Measurements from ENCODE around the gene SMG9.

The SMG9 gene

DNA sequence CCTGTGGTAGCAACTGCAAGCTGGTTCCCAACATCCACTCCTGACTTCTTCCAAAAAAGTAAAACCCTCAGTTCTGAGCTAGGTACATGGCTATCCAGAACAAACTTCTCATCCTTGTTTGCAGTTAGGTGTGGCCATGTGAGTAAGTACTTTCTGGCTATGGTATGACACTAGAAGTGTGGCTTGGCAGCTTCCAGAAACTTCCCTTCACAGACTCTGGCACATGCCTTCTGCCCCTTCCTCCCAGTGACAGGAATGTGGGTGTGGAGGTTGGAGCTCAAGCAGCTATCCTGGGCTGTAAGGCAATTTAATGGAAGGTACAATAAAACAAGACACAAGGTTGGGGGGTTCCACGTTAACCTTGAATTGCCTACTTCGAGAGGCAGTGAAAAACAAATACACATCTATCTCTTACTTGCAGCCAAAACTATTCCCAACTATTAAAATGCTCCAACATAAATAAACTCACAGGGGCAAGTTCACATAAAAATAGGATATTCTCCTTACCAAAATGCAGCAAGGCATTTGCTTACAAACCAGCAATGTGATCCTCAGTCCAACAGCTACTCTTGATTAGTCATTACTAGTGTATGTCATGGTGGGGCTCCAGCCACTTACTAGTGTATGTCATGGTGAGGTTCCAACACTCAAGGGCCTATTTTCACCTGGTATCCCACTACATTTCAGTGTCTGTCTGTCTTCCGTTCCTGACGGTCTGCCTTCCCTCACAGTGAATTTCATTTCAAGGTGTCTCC is 3.1 kb downstream of the SMG9 start:
- DNase-seq: no peak

DNA sequence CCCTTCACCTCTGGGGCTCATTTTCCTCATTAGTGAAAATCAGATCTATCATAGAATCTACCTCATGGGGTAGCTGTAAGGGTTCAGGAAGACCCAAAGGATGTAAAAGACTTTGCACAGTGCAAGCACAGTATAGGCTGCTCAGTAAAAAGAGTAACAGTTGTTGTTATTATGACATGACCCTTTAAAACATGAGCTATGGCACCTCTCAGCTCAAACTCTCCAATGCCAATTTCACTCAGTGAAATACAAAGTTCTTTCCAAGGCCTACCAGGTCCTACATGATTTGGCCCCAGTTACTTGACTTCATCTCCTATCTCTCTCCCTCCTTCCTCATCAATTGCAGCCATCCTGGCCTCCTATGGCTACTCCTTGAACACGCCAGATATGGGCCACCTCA is 4.9 kb downstream of the SMG9 start:
- no peak for DNase-seq

DNA sequence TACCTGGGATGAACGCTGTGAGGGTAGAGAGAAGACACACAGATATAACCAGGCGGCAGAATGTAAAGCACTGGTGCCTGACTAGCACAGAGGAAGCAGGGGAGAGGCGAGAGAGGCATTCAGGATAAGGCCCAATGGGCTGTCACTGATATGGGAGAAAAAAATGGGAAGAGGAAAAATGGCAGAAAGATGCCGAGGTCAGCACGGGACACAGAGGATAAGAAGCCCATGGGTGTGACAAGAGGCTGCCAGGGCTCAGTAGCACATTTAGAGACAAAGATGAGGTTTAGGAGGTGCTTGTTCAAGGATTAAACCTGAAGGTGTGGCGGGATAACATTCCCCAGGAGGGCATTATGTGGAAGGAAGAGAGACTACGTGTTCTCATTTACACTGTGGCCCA is 5.6 kb downstream of the SMG9 start:
- no peak for DNase-seq

DNA sequence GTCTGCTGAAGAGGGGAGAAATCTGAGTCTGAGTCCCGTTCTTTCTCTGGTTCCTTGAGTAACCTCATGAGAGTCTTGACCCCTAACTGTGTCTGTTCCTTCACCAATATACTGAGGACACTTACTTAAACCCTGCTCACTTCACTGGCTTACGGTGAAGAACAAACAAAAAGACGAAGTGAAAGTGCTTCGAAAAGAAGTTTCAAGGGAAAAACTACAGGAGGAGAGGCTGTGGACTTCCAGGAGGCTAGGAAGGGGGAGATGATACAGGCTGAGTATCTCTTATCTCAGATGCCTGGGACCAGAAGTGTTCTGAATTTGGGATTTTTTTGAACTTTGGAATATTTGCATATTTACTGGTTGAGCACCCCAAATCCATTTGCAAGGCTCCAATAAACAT is 6.1 kb downstream of the SMG9 start:
- DNase-seq: no peak

DNA sequence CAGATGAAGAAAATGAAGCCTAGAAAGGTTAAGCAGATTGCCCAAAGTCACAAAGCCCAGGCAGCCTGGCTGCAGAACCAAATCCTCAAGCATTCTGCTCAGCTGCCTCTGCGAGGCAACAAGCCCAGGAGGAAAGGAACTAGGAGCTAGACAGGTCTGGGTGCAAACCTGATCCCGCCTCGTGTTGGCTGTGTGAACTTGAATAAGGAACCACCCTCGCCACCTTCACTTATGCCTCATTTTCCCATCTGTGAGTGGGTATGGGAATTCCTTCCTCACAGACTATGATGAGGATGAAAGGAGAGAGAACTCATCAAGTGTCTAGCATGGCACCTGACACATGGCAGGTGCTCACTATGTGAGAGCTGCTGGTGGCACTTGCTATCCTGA is 6.6 kb downstream of the SMG9 start:
- no peak for DNase-seq

DNA sequence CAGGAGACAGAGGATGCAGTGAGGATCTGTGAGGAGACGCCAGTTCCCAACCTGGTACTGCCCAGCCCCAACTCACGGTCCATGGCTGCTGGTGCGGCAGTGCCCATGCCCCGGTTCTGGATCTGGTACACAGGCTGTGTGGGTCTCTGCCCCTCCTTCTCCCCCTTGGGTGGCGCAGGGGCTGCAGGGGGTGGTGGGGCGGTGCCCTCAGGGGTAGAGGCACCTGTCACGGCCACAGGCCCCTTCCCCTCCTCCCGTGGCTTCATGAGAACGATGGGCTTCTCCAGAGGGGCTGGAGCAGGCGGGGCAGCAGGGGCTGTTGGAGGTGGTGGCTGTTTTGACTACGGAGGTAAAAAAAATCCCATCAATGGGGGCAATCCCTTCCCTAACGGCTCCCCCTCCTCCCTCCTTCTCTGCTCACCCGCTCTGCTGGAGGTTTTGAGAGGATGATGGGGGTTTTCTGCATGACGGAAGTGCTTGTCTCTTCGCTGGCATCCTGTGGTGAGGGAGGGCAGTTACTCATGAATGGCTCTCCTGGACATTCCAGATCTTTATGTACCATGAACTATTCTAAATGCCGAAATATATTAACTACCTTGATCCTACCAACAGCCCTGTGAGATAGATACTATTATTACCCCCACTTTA is 7.1 kb downstream of the SMG9 start:
- DNase-seq: no peak

DNA sequence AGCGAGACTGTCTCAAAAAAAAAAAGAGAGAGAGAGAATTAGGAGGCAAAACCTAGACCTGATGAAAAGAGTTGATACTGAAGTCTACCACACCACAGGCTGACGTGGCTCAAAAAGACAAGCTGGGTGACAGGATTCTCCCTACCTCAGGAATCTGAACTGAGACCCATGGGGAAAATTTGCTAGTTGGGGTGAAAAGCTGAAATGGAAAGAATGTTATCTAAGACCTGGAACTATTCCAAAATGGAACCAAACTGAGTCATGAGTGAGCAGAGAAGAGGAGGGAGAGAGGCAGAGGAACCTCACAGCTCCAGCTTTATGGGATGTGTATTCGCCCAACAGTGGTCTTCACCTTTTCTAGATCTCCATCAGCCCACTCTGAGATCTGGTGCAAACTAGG is 11.7 kb downstream of the SMG9 start:
- no peak for DNase-seq

DNA sequence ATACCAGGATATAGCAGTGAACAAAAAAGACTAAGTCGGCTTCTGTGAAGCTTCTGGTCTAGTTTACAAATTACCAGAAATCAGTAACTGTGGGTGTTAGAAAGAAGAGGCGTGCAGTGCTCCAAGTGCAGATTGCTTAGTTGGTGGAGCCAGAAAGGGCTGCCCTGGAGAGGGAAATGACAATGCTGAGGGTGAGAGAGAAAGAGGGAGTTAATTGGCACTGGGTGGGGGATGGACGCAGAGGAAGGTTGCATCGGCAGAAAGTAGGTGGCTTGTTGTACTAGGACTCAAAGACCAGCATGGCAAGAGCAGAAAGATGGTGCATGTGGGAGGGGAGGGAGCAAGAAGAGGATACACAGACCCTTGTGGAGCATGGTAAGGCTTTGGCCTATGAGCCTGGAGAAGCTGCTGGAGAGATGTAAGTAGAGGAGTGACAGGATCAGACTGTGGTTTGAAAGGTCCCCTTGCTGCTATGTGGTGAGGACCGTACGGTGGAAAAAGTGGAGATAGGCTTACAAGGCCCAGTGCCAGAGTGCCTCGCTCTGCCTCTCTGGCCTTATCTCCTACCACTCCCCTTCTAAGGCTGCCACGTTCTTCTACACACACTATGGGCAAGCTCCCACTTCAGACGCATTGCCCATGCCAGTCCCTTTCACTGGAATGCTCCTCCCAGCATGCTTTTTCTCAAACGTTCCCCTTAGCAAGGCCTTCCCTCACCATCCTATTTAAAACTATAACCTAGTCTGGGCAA is 13.5 kb downstream of the SMG9 start:
- DNase-seq: no peak

DNA sequence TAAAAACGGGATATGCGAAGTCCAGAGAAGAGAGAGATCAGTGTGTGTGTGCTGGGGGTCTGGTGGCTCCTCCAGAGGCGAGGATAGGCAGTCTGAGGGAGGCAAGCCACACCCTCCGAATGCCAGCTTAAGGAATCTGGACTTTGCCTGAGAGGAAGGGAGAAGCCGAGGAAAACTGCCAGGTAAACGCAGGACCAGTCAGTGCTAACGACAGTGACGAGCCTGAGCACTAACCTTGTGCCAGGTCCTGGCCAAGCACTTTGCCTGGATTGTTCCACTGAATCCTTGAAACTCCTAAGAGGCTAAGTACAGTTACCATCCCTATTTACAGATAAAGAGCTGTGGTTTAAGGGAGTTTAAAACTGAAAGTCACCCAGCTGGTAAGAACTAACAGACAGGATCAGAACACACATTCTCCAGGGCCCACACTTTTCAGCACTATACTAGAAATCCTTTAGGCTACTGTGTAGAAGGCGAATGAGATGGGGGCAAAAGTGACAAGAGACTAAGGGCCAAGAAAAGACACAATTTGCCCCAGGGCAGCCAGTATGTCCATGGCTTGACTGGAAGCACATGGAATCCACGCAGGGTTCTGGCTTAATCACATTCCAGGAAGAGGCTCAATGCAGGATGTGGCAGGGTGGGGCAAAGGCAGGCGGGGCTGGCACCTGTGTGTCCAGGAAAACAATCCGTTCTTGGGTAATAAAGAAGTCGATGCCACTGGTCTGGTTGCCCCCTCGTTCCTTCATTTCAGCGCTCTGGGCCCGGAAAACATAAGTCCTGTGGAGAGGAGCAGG is 15.1 kb downstream of the SMG9 start:
- DNase-seq: no peak

DNA sequence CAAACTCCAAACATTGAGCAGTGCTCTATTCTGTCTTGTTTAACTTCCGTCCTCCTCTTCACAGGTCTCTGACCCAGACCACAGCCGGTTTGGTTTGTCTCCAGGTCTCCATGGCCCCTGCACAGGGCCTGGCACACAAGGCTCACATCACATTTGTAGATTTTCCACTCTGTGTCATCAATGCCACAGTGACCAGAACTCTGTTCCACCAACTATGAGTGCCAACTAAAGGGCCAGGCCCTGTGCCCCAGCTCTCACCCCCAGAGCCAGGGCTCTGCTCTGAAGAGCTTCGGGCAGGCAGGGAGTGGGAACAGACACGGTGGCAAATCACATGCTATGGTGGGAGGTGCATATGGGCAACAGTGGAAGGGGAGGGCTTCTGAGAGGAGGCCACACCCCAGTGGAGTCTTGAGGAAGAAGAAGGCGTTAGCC is 16.0 kb downstream of the SMG9 start:
- DNase-seq: no peak

DNA sequence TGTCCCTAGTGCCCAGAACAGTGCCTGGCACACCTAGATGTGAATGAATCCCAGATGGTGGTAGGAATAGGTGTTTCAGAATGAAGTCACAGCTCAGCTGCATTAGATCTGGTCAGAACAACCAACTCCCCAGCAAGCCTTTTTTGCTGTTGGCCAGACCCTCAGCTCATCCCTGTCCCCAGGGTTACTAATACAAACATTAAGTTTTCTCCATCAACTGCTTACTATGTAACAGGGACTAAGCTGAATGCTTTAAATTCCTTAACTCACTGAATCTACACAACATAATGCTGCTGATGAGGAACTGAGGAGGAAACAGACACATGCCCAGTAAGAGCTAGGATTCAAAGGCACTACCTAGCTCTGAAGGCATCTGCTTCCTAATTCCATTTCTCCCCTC is 18.8 kb downstream of the SMG9 start:
- DNase-seq: no peak

DNA sequence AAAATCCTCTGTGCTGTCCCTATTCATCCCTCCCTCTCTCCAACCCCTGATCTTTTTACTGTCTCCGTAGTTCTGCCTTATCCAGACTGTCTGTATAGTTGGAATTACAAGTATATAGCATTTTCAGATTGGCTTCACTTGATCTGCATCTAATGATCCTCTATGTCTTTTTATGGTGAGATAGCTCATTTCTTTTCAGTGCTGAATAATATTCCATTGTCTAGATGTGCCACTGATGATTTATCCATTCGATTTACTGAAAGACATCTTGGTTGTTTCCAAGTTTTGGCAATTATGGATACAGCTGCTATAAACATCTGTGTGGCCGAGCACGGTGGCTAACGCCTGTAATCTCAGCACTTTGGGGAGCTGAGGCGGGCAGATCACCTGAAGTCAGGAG is 19.7 kb downstream of the SMG9 start:
- no peak for DNase-seq

DNA sequence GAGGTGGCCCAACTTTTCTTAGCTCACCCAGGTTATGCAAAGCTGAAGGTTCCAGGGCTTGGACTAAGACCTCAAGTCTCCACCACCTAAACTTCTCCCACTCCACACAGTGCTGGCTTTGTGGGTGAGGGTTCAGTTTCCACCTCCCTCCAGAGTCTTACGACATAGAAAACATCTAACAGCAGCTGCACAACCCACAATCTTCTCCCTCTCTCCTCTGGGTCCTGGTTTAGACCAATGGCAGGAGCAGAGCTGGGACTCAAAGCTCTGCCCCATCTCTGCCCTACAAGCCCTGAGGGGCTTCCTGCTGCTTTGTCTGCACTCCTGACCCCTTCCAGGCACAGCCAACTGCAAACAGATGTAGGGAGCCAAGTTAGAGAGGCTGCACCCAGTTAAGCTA is 22.9 kb downstream of the SMG9 start:
- no peak for DNase-seq

DNA sequence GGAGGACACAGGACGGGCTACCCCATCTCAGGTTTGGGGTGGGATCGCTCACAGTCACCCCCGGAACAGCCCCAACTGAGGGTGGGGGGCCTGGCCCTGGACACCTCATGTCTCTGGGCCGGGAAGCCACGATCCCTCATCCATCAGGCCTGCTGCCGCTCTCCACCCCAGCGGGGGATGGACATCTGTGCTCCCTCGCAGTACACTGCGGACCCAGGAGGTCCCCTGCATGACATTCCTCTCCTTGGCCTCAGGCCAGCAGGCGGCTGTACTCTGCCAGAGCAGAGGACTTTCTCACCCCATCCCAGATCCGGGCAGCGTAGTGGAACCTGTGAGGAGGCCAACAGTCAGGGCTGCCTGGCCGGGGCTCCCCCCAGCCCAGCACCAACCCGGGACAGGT is 23.4 kb downstream of the SMG9 start:
- DNase-seq: no peak

DNA sequence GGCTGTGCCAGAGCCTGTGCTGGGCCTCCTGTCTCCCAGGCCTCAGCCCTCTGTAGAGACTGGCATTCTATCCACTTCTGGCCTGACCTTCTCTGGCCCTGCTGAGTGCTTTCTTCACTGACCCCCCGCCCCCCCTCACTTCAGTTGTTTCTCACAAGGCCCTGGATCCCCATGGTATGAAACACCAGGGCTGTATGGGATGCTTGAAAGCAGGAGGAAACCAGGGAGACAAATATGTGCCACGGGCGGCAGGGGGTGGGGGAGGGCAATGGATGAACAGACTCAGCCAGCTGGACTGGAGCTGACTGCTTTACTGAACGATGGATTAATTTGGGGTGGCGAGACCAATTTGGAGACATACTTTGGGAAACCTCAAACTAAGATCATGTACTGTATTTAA is 24.8 kb downstream of the SMG9 start:
- no peak for DNase-seq

DNA sequence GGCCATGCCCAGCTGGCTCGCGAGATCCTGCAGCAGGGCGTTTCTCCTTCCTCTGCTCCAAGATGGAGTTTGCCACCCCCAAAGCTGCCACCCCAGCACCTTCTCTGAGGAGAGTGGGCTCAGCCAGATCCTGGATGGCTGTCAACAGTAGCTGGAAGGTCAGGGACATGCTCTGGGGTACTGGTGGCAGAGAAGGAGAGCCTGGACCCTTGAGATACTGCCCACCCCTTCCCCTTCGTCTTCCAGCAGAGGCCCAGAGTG is 27.2 kb downstream of the SMG9 start:
- no peak for DNase-seq

DNA sequence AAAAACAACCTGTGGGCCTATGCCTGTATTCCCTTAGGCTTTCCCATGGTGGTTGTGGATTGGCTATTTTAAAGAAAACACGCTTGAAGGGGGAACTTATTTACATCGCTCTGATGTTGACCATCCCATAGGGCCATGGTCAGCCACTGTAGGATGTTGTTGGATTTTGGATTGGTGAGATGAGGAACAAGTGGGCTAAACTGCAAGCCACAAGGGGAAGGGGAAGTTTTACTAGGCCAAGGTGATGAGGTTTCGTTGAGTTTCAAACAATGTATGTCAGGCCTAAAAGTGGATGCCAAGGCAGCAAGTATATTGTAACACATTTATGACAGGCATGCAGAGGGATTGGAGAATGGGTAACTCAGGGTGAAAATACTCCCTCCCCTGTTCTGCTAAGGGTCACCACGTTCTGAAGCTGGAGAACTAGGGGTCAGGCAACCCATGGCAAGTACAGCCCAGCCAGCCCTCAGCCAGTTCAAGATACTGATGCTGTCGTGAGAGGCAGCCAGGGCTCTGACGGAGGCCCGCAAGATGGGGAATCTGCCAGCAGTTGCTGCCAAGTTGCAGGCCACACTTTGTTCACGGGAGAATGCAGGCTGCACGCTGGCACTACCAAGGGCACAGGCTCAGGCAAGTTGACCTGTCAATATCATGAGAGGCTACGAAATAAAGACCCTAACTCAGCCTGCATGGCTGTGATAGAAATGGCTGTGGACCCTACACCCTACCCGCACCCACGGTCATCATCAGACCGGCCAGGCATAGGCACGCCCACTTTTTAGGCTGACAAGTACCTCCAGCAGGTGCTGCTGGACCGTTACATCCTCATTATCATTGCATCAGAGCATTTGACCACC is 27.8 kb downstream of the SMG9 start:
- DNase-seq: no peak

DNA sequence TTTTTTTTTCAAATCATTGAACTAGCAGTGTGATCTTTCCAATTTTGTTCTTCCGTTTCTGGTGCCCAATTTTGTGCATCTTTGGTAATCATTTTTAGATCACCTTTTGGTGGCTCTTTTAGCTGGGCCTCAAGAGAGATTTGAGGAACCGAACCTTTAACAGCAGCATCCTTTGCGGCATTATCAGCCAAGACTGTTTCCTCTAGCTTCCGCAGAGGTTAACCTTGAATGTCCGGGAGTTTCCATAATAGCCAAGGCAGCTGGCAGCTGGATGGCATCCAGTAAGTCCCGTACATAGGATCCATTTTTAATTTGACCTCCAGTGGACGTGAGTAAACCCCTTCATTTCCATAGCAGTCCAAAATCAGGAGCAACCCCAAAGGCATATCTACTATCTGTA is 29.3 kb downstream of the SMG9 start:
- DNase-seq: no peak

DNA sequence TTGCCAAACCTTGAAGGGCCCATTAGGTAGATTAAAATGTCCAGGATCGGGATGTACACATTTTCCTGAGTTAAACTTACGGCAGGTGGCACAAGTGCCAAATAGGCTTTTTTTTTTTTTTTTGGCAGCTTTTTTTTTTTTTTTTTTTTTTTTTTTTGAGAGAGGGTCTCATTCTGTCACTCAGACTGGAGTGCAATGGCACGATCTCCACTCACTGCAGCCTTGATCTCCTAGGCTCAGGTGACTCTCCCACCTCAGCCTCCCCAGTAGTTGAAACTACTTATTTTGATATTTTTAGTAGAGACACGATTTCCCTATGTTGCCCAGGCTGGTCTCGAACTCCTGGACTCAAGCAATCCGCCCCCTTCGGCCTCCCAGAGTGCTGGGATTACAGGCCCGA is 29.9 kb downstream of the SMG9 start:
- no peak for DNase-seq

DNA sequence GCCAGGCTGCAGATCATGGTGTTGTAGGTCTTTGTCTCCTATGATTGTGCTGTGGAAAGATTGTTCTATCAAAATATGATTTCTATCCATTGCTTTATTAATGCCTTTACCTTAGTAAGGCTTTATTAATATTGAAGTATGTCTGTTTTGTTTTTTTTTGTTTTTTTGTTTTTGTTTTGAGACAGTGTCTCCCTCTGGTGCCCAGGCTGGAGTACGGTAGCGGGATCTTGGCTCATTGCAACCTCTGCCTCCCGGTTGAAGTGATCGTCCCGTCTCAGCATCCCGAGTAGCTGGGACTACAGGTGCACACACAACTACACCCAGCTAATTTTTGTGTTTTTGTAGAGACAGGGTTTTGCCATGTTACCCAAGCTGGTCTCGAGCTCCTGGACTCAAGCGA is 31.2 kb downstream of the SMG9 start:
- DNase-seq: no peak

DNA sequence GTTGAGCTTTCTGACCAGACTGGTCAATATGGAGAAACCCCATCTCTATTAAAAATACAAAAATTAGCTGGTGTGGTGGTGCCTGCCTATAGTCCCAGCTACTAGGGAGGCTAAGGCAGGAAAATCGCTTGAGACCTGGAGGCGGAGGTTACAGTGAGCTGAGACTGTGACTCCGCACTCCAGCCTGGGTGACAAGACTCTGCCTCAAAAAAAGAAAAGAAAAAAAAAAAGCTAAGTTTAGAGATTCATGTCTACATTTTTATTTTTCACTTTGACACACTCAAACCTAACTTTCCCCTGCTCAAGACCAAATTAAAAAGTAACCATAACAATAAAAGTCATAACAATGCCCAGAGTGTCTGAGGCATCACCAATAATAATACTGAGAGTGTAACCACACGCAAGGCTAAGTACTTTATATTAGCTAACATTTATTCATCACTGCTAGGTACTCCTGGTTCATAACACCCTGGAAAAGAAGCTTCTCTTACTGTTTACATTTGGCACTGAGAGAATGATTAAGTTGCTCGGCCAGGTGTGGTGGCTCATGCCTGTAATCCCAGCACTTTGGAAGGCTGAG is 33.2 kb downstream of the SMG9 start:
- DNase-seq: no peak

DNA sequence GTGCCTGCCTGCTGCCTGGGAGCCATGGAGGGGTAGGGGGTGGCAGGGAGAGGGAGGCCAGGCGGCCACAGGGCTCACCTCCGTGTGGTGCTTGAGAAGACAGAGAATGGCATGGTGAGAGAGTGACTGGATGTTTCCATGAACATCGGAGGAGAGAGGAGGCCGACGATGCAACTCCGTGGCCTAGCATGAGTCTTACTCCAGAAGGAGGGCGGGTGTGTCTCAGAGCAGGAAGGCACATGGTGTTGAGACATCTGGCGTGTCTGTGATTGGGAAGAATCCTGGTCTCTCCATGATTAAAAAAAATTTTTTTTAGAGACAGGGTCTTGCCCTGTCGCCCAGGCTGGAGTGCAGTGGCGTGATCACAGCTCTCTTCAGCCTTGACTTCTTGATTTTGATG is 33.8 kb downstream of the SMG9 start:
- no peak for DNase-seq
